ENCODE results near the gene TARS1.

- TF ChIP-seq CTCF (tag by site-specific recombination; IDR thresholded peaks at IDR 0.05) (no peak), ZBTB1 (tag by site-specific recombination; IDR thresholded peaks at IDR 0.05) (no peak), SETDB1 (IDR thresholded peaks at IDR 0.05; ENCODE audit: insufficient read length, low read length) (no peak), ZNF776 (tag by site-specific recombination; IDR thresholded peaks at IDR 0.05; ENCODE audit: borderline replicate concordance) (no peak), SP2 (tag by site-specific recombination; IDR thresholded peaks at IDR 0.05) (no peak), REPIN1 (tag by site-specific recombination; IDR thresholded peaks at IDR 0.05; ENCODE audit: low read depth) (no peak), ZBTB49 (tag by site-specific recombination; IDR thresholded peaks at IDR 0.05; ENCODE audit: low read depth) (no peak), TCF7L2 (IDR thresholded peaks at IDR 0.05; ENCODE audit: borderline replicate concordance, low read depth, low read length) (no peak), ZEB2 (tag by site-specific recombination; IDR thresholded peaks at IDR 0.05) (no peak), YY1 (tag by site-specific recombination; IDR thresholded peaks at IDR 0.05) (no peak), ZNF670 (tag by site-specific recombination; IDR thresholded peaks at IDR 0.05; ENCODE audit: low read depth) (no peak)
Observed at GRCh38 chr5:33474004-33474403, 33.2 kb downstream of the TARS1 start.
